Neural progenitor cell (in vitro differentiated cells): ENCODE results near the gene VEGFA.

Experiments
- EZH2 ChIP-seq: fragments of 200-600 bp; sonication (generic); IDR thresholded peaks from 2 replicates; pipeline ENCODE4 v1.6.1; 2017; ENCODE audit warnings: antibody characterized with exemption, mild to moderate bottlenecking, moderate library complexity
- EZH2phosphoT487 ChIP-seq: fragments of 200-600 bp; sonication (generic); IDR thresholded peaks from 2 replicates; pipeline ENCODE4 v1.6.1; 2017; ENCODE audit warnings: antibody characterized with exemption
- TF ChIP-seq, protein P1 (sequence below): fragments of 200-600 bp; sonication (generic); IDR thresholded peaks from 2 replicates; pipeline ENCODE4 v1.5.1; 2017; ENCODE audit warnings: antibody characterized with exemption, mild to moderate bottlenecking

DNA sequence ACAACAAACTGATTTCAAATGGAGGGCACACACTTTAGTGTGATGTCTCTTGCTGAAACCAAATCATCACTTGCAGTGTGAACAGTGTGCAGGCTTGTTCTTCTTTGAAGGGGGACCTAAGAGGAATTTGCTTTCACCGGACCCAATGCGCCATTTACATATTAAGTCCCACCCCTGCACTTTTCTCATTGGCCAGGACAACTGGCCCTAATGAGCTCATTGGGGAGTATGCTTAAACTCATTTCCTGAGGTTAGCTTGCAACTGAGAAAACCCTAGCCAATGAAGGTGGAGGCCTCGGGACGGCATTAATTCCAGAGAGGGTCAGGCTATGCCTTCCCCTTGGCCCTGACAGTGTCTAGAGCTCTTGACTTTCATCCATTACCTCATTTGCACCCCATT is 58.7 kb downstream of the VEGFA start:
- TF ChIP-seq, protein P1, sequence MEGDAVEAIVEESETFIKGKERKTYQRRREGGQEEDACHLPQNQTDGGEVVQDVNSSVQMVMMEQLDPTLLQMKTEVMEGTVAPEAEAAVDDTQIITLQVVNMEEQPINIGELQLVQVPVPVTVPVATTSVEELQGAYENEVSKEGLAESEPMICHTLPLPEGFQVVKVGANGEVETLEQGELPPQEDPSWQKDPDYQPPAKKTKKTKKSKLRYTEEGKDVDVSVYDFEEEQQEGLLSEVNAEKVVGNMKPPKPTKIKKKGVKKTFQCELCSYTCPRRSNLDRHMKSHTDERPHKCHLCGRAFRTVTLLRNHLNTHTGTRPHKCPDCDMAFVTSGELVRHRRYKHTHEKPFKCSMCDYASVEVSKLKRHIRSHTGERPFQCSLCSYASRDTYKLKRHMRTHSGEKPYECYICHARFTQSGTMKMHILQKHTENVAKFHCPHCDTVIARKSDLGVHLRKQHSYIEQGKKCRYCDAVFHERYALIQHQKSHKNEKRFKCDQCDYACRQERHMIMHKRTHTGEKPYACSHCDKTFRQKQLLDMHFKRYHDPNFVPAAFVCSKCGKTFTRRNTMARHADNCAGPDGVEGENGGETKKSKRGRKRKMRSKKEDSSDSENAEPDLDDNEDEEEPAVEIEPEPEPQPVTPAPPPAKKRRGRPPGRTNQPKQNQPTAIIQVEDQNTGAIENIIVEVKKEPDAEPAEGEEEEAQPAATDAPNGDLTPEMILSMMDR = no peak
- TF ChIP-seq EZH2 (no peak), EZH2phosphoT487 (no peak)
